ENCODE data around the gene SH3PXD2A.
A peak's percentile ranks its signal among the peaks of the same experiment; 100 is the strongest.

SH3PXD2A gene

GRCh38 chr10:103595933-103596726 lies 259.2 kb downstream of the SH3PXD2A start:
- no peak for DNase-seq

- DNase-seq: no peak
Measured at GRCh38 chr10:103593022-103593570, 262.3 kb downstream of the SH3PXD2A start.

- DNase-seq: peak; percentile 28 to 36
Measured at GRCh38 chr10:103592186-103593021, 263.0 kb downstream of the SH3PXD2A start.

- no peak for DNase-seq
Measured at GRCh38 chr10:103590744-103591291, 264.6 kb downstream of the SH3PXD2A start.

- DNase-seq: no peak
Measured at GRCh38 chr10:103590060-103590459, 265.3 kb downstream of the SH3PXD2A start.

- no peak for DNase-seq
Measured at GRCh38 chr10:103589074-103589630, 266.2 kb downstream of the SH3PXD2A start.

- no peak for DNase-seq
Measured at GRCh38 chr10:103587073-103587472, 268.3 kb downstream of the SH3PXD2A start.

GRCh38 chr10:103585011-103585405 lies 270.4 kb downstream of the SH3PXD2A start:
- no peak for DNase-seq

GRCh38 chr10:103584216-103585010 lies 271.0 kb downstream of the SH3PXD2A start:
- DNase-seq: peak; percentile 79 to 86

GRCh38 chr10:103583871-103584215 lies 271.5 kb downstream of the SH3PXD2A start:
- DNase-seq: no peak

GRCh38 chr10:103582331-103583123 lies 272.8 kb downstream of the SH3PXD2A start:
- DNase-seq: no peak

GRCh38 chr10:103581499-103581898 lies 273.9 kb downstream of the SH3PXD2A start:
- DNase-seq: no peak

GRCh38 chr10:103580430-103580829 lies 274.9 kb downstream of the SH3PXD2A start:
- DNase-seq: no peak

GRCh38 chr10:103580011-103580410 lies 275.4 kb downstream of the SH3PXD2A start:
- DNase-seq: no peak

GRCh38 chr10:103578782-103579382 lies 276.5 kb downstream of the SH3PXD2A start:
- DNase-seq: no peak

- DNase-seq: no peak
Measured at GRCh38 chr10:103576862-103577261, 278.5 kb downstream of the SH3PXD2A start.

- DNase-seq: no peak
Measured at GRCh38 chr10:103576076-103576471, 279.3 kb downstream of the SH3PXD2A start.

- DNase-seq: no peak
Measured at GRCh38 chr10:103575416-103576075, 279.8 kb downstream of the SH3PXD2A start.

- DNase-seq: no peak
Measured at GRCh38 chr10:103574097-103575061, 281.0 kb downstream of the SH3PXD2A start.
